ENCODE data around the gene GRM1. TPM values are rescaled to one million over a fixed set of nuclear protein-coding genes. Genes with fewer than 3 reads are reported as not detected.

The GRM1 gene
- total and polyA plus RNA-seq, 2 of the 4 experiments (the other 2 are of a cell fraction), result not detected

GRCh38 chr6:146041282-146041681 lies 12.4 kb downstream of the GRM1 start:
- H3K9me3 ChIP-seq (ENCODE audit: control insufficient read depth, insufficient read depth, low read length), result 0 out of 2 replicates have a peak, but pooled peaks cover 3% of the 10 kb centered on the region
- H3K27me3 ChIP-seq (ENCODE audit: control insufficient read depth, insufficient read depth, low read length), result no peaks in the 10 kb centered on the region
- no peak overlapping the region for H2BK5ac ChIP-seq (ENCODE audit: low read depth, low read length, poor library complexity, severe bottlenecking)
- no peak overlapping the region for H2BK20ac ChIP-seq (ENCODE audit: low read depth, low read length)
- CTCF ChIA-PET, result no interaction called here
- no peak overlapping the region for H3K56ac ChIP-seq (ENCODE audit: extremely low read depth, insufficient read depth, low read length)
- no peak overlapping the region for H2AK5ac ChIP-seq (ENCODE audit: low read depth, low read length)
- H3K9ac ChIP-seq (ENCODE audit: low read depth, low read length), result no peak overlapping the region
- H3K4ac ChIP-seq (ENCODE audit: low read depth, low read length), result no peak overlapping the region
- H3K36me3 ChIP-seq (ENCODE audit: control insufficient read depth, insufficient read depth, low read length), result no peaks in the 10 kb centered on the region
- H4K20me1 ChIP-seq (ENCODE audit: insufficient read depth, low read length), result no peaks in the 10 kb centered on the region
- no peak overlapping the region for H4K91ac ChIP-seq (ENCODE audit: insufficient read depth, low read depth, low read length)
- no peak overlapping the region for H3K4me3 ChIP-seq (ENCODE audit: insufficient read depth, low read depth, low read length)
- no peak for TF ChIP-seq MAFK (IDR thresholded peaks at IDR 0.05; ENCODE audit: low read depth, low read length)
- 0 out of 2 replicates have a peak, but pooled peaks have one; percentile 8 for TF ChIP-seq RAD21 (IDR thresholded peaks at IDR 0.05; ENCODE audit: low read length)
- H3K14ac ChIP-seq (replicated peaks; ENCODE audit: low read depth, low read length), result no peak overlapping the region
- no peaks in the 10 kb centered on the region for H3K9me1 ChIP-seq (ENCODE audit: insufficient read depth, low read length)
- in situ Hi-C loops (cut with MboI; ENCODE audit: low sequenced_read_pairs), result no loop called here
- H3K79me1 ChIP-seq (ENCODE audit: low read depth in 1 of 2, low read length in 2 of 2), result no peaks in the 10 kb centered on the region
- no peak for ATAC-seq (ENCODE audit: low read depth)
- no peak overlapping the region for H3K4me2 ChIP-seq (ENCODE audit: low read depth, low read length)
- no peak for DNase-seq
- H3K4me1 ChIP-seq (ENCODE audit: control insufficient read depth, insufficient read depth, low read length), result no peaks in the 10 kb centered on the region
- no peak overlapping the region for H4K5ac ChIP-seq (ENCODE audit: low read depth, low read length)
- intact Hi-C loops (cut with micrococcal nuclease), result no loop called here
- H3K18ac ChIP-seq (ENCODE audit: low read depth, low read length), result no peak overlapping the region
- POLR2A ChIA-PET (ENCODE audit: unreplicated experiment), result no interaction called here
- H2BK120ac ChIP-seq (ENCODE audit: low read depth, low read length), result no peak overlapping the region
- no peak overlapping the region for H3K23ac ChIP-seq (ENCODE audit: low read depth, low read length)
- H2AK9ac ChIP-seq (replicated peaks; ENCODE audit: low read depth, low read length, poor library complexity), result no peak overlapping the region
- no peak overlapping the region for H4K8ac ChIP-seq (ENCODE audit: low read depth in 2 of 2, low read length in 2 of 2)
- no peak overlapping the region for H3K27ac ChIP-seq (ENCODE audit: insufficient read depth, low read length)
- no peak overlapping the region for H2BK15ac ChIP-seq (ENCODE audit: low read depth, low read length)
- WGBS, 2 experiments (ENCODE audit: extremely low coverage in 2 of 2, insufficient read length in 1 of 2), result no CpG with 5 or more reads among the region's 1 CpG
- no TSS peak for BruUV-seq (replicated peaks)
- dilution Hi-C loops (cut with HindIII; ENCODE audit: low sequenced_read_pairs, unreplicated experiment), result no loop called here
- H2AFZ ChIP-seq (replicated peaks; ENCODE audit: low read length, poor library complexity), result no peak overlapping the region

Measured in IMR-90 (cell line).